ENCODE measurements around the gene IRX6.

- no peak for TF ChIP-seq POLR2AphosphoS5 (IDR thresholded peaks at IDR 0.05)
- TF ChIP-seq, protein P1, sequence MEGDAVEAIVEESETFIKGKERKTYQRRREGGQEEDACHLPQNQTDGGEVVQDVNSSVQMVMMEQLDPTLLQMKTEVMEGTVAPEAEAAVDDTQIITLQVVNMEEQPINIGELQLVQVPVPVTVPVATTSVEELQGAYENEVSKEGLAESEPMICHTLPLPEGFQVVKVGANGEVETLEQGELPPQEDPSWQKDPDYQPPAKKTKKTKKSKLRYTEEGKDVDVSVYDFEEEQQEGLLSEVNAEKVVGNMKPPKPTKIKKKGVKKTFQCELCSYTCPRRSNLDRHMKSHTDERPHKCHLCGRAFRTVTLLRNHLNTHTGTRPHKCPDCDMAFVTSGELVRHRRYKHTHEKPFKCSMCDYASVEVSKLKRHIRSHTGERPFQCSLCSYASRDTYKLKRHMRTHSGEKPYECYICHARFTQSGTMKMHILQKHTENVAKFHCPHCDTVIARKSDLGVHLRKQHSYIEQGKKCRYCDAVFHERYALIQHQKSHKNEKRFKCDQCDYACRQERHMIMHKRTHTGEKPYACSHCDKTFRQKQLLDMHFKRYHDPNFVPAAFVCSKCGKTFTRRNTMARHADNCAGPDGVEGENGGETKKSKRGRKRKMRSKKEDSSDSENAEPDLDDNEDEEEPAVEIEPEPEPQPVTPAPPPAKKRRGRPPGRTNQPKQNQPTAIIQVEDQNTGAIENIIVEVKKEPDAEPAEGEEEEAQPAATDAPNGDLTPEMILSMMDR (IDR thresholded peaks at IDR 0.05), result no peak
Measured at GRCh38 chr16:55359946-55360345, 35.9 kb downstream of the IRX6 start.
